Effector memory CD8-positive, alpha-beta T cell (primary cell): Measurements from ENCODE around the gene RASIP1.
"Not testable (repeated sequence)": the region's sequence is repeated elsewhere in the genome, so short reads cannot be mapped to it uniquely, and the experiment has no call there.

Experiments used
- ATAC-seq: fragments of 150-1000 bp; cut with Tn5 transposase; replicated peaks from 2 replicates; pipeline ENCODE4 v1.10.0; 2021; ENCODE audit warnings: mild to moderate bottlenecking, moderate library complexity
- DNase-seq, 3 experiments: peaks; one replicate each; pipeline ENCODE4 v3.0.0; 2021
- H3K27ac Mint-ChIP-seq, 2 donors: one replicate each; pipeline ENCODE4 v1.8.0; 2022; ENCODE audit warnings: mild to moderate bottlenecking in 2 of 2, mixed read lengths in 2 of 2, moderate library complexity in 2 of 2
- H3K27me3 Mint-ChIP-seq, 2 donors: one replicate each; pipeline ENCODE4 v1.8.0; 2022; ENCODE audit warnings: mixed read lengths in 2 of 2
- H3K36me3 Mint-ChIP-seq: one replicate; pipeline ENCODE4 v1.8.0; 2022; ENCODE audit warnings: mild to moderate bottlenecking, moderate library complexity, mixed read lengths; ENCODE audit not compliant: insufficient read depth
- H3K4me1 Mint-ChIP-seq, 2 donors: one replicate each; pipeline ENCODE4 v1.8.0; 2022; ENCODE audit warnings: low read depth in 2 of 2, mixed read lengths in 2 of 2
- H3K4me3 Mint-ChIP-seq, 2 donors: one replicate each; pipeline ENCODE4 v1.8.0; 2022; ENCODE audit warnings: mild to moderate bottlenecking in 2 of 2, mixed read lengths in 2 of 2, moderate library complexity in 2 of 2
- H3K9me3 Mint-ChIP-seq, 2 donors: one replicate each; pipeline ENCODE4 v1.8.0; 2022; ENCODE audit warnings: mixed read lengths in 2 of 2

Gene RASIP1

GRCh38 chr19:48718711-48719231, 21.6 kb downstream of the RASIP1 start:
- no peak for ATAC-seq
- Mint-ChIP-seq H3K4me3 (no peak overlapping the region), H3K9me3 (no peaks in the 10 kb centered on the region), H3K4me1 (peaks cover 13 to 16% of the 10 kb centered on the region in 2 donors), H3K27me3 (no peaks in the 10 kb centered on the region), H3K27ac (no peak overlapping the region), H3K36me3 (peaks cover 4% of the 10 kb centered on the region)
- DNase-seq: no peak

GRCh38 chr19:48718106-48718505, 22.3 kb downstream of the RASIP1 start:
- not testable (repeated sequence) for DNase-seq, ATAC-seq, H3K36me3 Mint-ChIP-seq, H3K4me3 Mint-ChIP-seq, H3K27ac Mint-ChIP-seq, H3K9me3 Mint-ChIP-seq, H3K27me3 Mint-ChIP-seq
- H3K4me1 Mint-ChIP-seq: peaks cover 17 to 18% of the 10 kb centered on the region in 2 donors

- Mint-ChIP-seq H3K4me1 (peaks cover 20 to 21% of the 10 kb centered on the region in 2 donors), H3K36me3 (peaks cover 4% of the 10 kb centered on the region), H3K9me3 (no peaks in the 10 kb centered on the region), H3K27ac (no peak overlapping the region), H3K4me3 (no peak overlapping the region), H3K27me3 (no peaks in the 10 kb centered on the region)
- no peak for DNase-seq
- no peak for ATAC-seq
Observed at GRCh38 chr19:48716562-48717291, 23.7 kb downstream of the RASIP1 start.

GRCh38 chr19:48715681-48716171, 24.7 kb downstream of the RASIP1 start:
- Mint-ChIP-seq H3K9me3 (no peaks in the 10 kb centered on the region), H3K27me3 (no peaks in the 10 kb centered on the region), H3K27ac (peak overlapping the region in 1 of 2 donors; percentile 92), H3K36me3 (peaks cover 4% of the 10 kb centered on the region), H3K4me3 (no peak overlapping the region), H3K4me1 (peaks cover 15 to 18% of the 10 kb centered on the region in 2 donors)
- ATAC-seq: no peak
- no peak for DNase-seq

- Mint-ChIP-seq H3K27ac (peak overlapping the region; percentile 33 to 92), H3K4me1 (peaks cover 13 to 15% of the 10 kb centered on the region in 2 donors), H3K9me3 (no peaks in the 10 kb centered on the region), H3K4me3 (peak overlapping the region; percentile 72 to 73), H3K27me3 (no peaks in the 10 kb centered on the region), H3K36me3 (peaks cover 4% of the 10 kb centered on the region)
- ATAC-seq: no peak
- no peak for DNase-seq
Observed at GRCh38 chr19:48714759-48715675, 25.4 kb downstream of the RASIP1 start.

GRCh38 chr19:48713864-48714755, 26.3 kb downstream of the RASIP1 start:
- no peaks in the 10 kb centered on the region for H3K27me3 Mint-ChIP-seq
- peaks cover 13 to 15% of the 10 kb centered on the region in 2 donors for H3K4me1 Mint-ChIP-seq
- ATAC-seq: peak; percentile 92
- DNase-seq: peak; percentile 95 to 96 (median 96)
- H3K4me3 Mint-ChIP-seq: peak overlapping the region; percentile 72 to 73
- no peaks in the 10 kb centered on the region for H3K9me3 Mint-ChIP-seq
- peak overlapping the region; percentile 33 to 92 for H3K27ac Mint-ChIP-seq
- peaks cover 1% of the 10 kb centered on the region for H3K36me3 Mint-ChIP-seq

GRCh38 chr19:48713041-48713863, 27.2 kb downstream of the RASIP1 start:
- H3K36me3 Mint-ChIP-seq: no peaks in the 10 kb centered on the region
- peak overlapping the region in 1 of 2 donors; percentile 2 for H3K27ac Mint-ChIP-seq
- no peaks in the 10 kb centered on the region for H3K9me3 Mint-ChIP-seq
- H3K4me3 Mint-ChIP-seq: peak overlapping the region; percentile 72 to 73
- no peaks in the 10 kb centered on the region for H3K27me3 Mint-ChIP-seq
- DNase-seq (no peak), ATAC-seq (no peak)
- H3K4me1 Mint-ChIP-seq: peaks cover 13 to 15% of the 10 kb centered on the region in 2 donors

GRCh38 chr19:48711106-48711662, 29.2 kb downstream of the RASIP1 start:
- Mint-ChIP-seq H3K4me3 (no peak overlapping the region), H3K36me3 (peaks cover 4% of the 10 kb centered on the region), H3K27ac (no peak overlapping the region), H3K9me3 (no peaks in the 10 kb centered on the region), H3K27me3 (no peaks in the 10 kb centered on the region), H3K4me1 (peaks cover 13 to 15% of the 10 kb centered on the region in 2 donors)
- ATAC-seq (no peak), DNase-seq (no peak)

GRCh38 chr19:48708471-48708870, 31.9 kb downstream of the RASIP1 start:
- Mint-ChIP-seq H3K4me1 (peaks cover 4 to 6% of the 10 kb centered on the region in 2 donors), H3K9me3 (no peaks in the 10 kb centered on the region), H3K4me3 (no peak overlapping the region), H3K27me3 (no peaks in the 10 kb centered on the region), H3K27ac (no peak overlapping the region), H3K36me3 (peaks cover 4% of the 10 kb centered on the region)
- DNase-seq (no peak), ATAC-seq (no peak)

- Mint-ChIP-seq H3K4me1 (no peaks in the 10 kb centered on the region), H3K4me3 (no peak overlapping the region), H3K36me3 (peaks cover 4% of the 10 kb centered on the region), H3K27me3 (no peaks in the 10 kb centered on the region), H3K27ac (no peak overlapping the region), H3K9me3 (no peaks in the 10 kb centered on the region)
- ATAC-seq (no peak), DNase-seq (no peak)
Observed at GRCh38 chr19:48705431-48705830, 35.0 kb downstream of the RASIP1 start.

GRCh38 chr19:48703316-48703715, 37.1 kb downstream of the RASIP1 start:
- no peak overlapping the region for H3K27ac Mint-ChIP-seq
- no peaks in the 10 kb centered on the region for H3K4me1 Mint-ChIP-seq
- H3K4me3 Mint-ChIP-seq: no peak overlapping the region
- no peak for DNase-seq
- peaks cover 4% of the 10 kb centered on the region for H3K36me3 Mint-ChIP-seq
- ATAC-seq: no peak
- H3K9me3 Mint-ChIP-seq: no peaks in the 10 kb centered on the region
- H3K27me3 Mint-ChIP-seq: peaks cover 0 to 8% of the 10 kb centered on the region in 2 donors

- H3K4me1 Mint-ChIP-seq: no peaks in the 10 kb centered on the region
- no peaks in the 10 kb centered on the region for H3K9me3 Mint-ChIP-seq
- ATAC-seq: no peak
- no peak overlapping the region for H3K4me3 Mint-ChIP-seq
- H3K27me3 Mint-ChIP-seq: peaks cover 0 to 11% of the 10 kb centered on the region in 2 donors
- H3K36me3 Mint-ChIP-seq: peaks cover 4% of the 10 kb centered on the region
- H3K27ac Mint-ChIP-seq: no peak overlapping the region
- no peak for DNase-seq
Observed at GRCh38 chr19:48702701-48703100, 37.7 kb downstream of the RASIP1 start.
